HK-2 (cell line): ENCODE results near the gene SERTAD1.
A peak's percentile ranks its signal among the peaks of the same experiment; 100 is the strongest.
"Not testable (repeated sequence)": the region's sequence is repeated elsewhere in the genome, so short reads cannot be mapped to it uniquely, and the experiment has no call there.

Experiments used
- DNase-seq: peaks from one replicate; pipeline ENCODE4 v3.0.0-alpha.2; 2018; ENCODE audit not compliant: unreplicated experiment

Gene SERTAD1

GRCh38 chr19:40450664-40451063 lies 24.9 kb upstream of the SERTAD1 start:
- no peak for DNase-seq

- no peak for DNase-seq
Observed at GRCh38 chr19:40449506-40449905, 23.7 kb upstream of the SERTAD1 start.

- no peak for DNase-seq
Observed at GRCh38 chr19:40446263-40446784, 20.5 kb upstream of the SERTAD1 start.

- no peak for DNase-seq
Observed at GRCh38 chr19:40445780-40446262, 20.0 kb upstream of the SERTAD1 start.

GRCh38 chr19:40444825-40445312 lies 19.1 kb upstream of the SERTAD1 start:
- no peak for DNase-seq

GRCh38 chr19:40444000-40444824 lies 18.4 kb upstream of the SERTAD1 start, which contains the start of gene SERTAD3:
Gene SERTAD3 (minus strand): TSS chr19:40444335. CDS start chr19:40442080, 2,255 bp downstream.
- peak; percentile 95 for DNase-seq

GRCh38 chr19:40443131-40443999 lies 17.6 kb upstream of the SERTAD1 start:
- peak; percentile 99 for DNase-seq

GRCh38 chr19:40442328-40443130 lies 16.7 kb upstream of the SERTAD1 start:
- DNase-seq = no peak

- DNase-seq = no peak
Observed at GRCh38 chr19:40441719-40442253, 16.0 kb upstream of the SERTAD1 start.

GRCh38 chr19:40438284-40438683 lies 12.5 kb upstream of the SERTAD1 start:
- DNase-seq = no peak

- peak; percentile 83 for DNase-seq
Observed at GRCh38 chr19:40433391-40434216, 7.8 kb upstream of the SERTAD1 start.

- not testable (repeated sequence) for DNase-seq
Observed at GRCh38 chr19:40432760-40433159, 7.0 kb upstream of the SERTAD1 start.

GRCh38 chr19:40431698-40432097 lies 5.9 kb upstream of the SERTAD1 start:
- DNase-seq = no peak

- not testable (repeated sequence) for DNase-seq
Observed at GRCh38 chr19:40430242-40430641, 4.5 kb upstream of the SERTAD1 start.

- DNase-seq = not testable (repeated sequence)
Observed at GRCh38 chr19:40428197-40428596, 2.4 kb upstream of the SERTAD1 start.

GRCh38 chr19:40424637-40425449 lies 949 bp downstream of the SERTAD1 start:
- DNase-seq = peak; percentile 30

GRCh38 chr19:40423938-40424337 lies 1.9 kb downstream of the SERTAD1 start:
- DNase-seq = no peak

- no peak for DNase-seq
Observed at GRCh38 chr19:40422748-40423566, 2.8 kb downstream of the SERTAD1 start.
